A549 (cell line): ENCODE measurements around the gene CELF5.

Experiments
- BHLHE40 ChIP-seq: IDR thresholded peaks from 2 replicates; pipeline ENCODE4 v1.6.1; 2012; ENCODE audit warnings: low read depth, low read length, inconsistent platforms
- CTCF ChIP-seq: fragments of >200 bp; sonication (Bioruptor Twin); formaldehyde crosslinking; IDR thresholded peaks from 3 replicates; pipeline ENCODE4 v1.5.1; 2016
- FOSL2 ChIP-seq, 2 experiments: fragments of 450-650 bp in 1 of 2; fragments of >200 bp in 1 of 2; sonication (Bioruptor Twin) in 1 of 2; formaldehyde crosslinking; IDR thresholded peaks; 2 replicates each; pipeline versions ENCODE4 v1.5.0 to v1.6.1; 2016 to 2020; ENCODE audit warnings: mild to moderate bottlenecking in 1 of 2, moderate library complexity in 1 of 2
- MAFK ChIP-seq: fragments of 450-650 bp; IDR thresholded peaks from 2 replicates; pipeline ENCODE4 v1.6.1; 2014; ENCODE audit not compliant: partially characterized antibody
- MAX ChIP-seq: IDR thresholded peaks from 2 replicates; pipeline ENCODE4 v1.6.1; 2012
- RCOR1 ChIP-seq: fragments of 150-350 bp; IDR thresholded peaks from 2 replicates; pipeline ENCODE4 v1.6.1; 2014; ENCODE audit warnings: antibody characterized with exemption, low read length, low read depth
- SMC3 ChIP-seq: fragments of >200 bp; sonication (Bioruptor Twin); formaldehyde crosslinking; IDR thresholded peaks from 3 replicates; pipeline ENCODE4 v1.6.1; 2018; ENCODE audit warnings: inconsistent platforms
- TF ChIP-seq, protein P1 (sequence below): IDR thresholded peaks from 2 replicates; pipeline ENCODE4 v1.6.1; 2012

DNA sequence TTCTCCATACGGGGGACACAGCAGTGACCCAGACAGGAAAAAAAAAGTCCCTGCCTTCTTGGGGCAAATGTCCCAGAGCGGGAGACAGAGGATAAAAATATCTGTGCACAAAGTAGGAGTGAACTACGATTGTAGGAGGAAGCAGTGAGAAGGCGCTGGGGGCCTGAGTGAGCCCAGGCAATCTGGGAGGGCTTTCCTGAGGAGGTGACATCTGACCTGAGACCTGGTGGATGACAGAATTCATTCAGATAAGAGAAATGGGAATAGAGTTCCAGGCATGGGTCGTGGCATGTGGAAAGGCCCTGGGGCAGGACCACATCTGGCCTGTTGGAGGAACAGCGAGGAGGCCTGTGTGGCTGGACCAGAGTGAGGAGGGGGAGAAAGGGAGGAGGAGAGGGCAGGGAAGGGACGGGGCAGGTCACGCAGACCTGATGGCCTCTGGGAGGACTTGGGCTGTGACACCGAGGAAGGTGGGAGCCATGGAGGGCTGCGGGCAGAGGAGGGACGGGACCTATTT lies 91.7 kb downstream of the CELF5 start:
- TF ChIP-seq MAFK (no peak), CTCF (no peak), MAX (no peak), FOSL2 (IDR thresholded peaks at IDR 0.05) (no peak), FOSL2 (CRISPR knock-in tag; IDR thresholded peaks at IDR 0.05) (no peak), BHLHE40 (no peak), SMC3 (no peak), RCOR1 (no peak)
- TF ChIP-seq, protein P1, sequence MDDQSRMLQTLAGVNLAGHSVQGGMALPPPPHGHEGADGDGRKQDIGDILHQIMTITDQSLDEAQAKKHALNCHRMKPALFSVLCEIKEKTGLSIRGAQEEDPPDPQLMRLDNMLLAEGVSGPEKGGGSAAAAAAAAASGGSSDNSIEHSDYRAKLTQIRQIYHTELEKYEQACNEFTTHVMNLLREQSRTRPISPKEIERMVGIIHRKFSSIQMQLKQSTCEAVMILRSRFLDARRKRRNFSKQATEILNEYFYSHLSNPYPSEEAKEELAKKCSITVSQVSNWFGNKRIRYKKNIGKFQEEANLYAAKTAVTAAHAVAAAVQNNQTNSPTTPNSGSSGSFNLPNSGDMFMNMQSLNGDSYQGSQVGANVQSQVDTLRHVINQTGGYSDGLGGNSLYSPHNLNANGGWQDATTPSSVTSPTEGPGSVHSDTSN, result no peak
